ENCODE measurements around the gene EPHA3. TPM values are rescaled to one million over a fixed set of nuclear protein-coding genes. Genes with fewer than 3 reads are reported as not detected.
A peak's percentile ranks its signal among the peaks of the same experiment; 100 is the strongest.

Gene EPHA3
- under 1 TPM; 0.14 to 0.35 TPM for total RNA-seq

DNA sequence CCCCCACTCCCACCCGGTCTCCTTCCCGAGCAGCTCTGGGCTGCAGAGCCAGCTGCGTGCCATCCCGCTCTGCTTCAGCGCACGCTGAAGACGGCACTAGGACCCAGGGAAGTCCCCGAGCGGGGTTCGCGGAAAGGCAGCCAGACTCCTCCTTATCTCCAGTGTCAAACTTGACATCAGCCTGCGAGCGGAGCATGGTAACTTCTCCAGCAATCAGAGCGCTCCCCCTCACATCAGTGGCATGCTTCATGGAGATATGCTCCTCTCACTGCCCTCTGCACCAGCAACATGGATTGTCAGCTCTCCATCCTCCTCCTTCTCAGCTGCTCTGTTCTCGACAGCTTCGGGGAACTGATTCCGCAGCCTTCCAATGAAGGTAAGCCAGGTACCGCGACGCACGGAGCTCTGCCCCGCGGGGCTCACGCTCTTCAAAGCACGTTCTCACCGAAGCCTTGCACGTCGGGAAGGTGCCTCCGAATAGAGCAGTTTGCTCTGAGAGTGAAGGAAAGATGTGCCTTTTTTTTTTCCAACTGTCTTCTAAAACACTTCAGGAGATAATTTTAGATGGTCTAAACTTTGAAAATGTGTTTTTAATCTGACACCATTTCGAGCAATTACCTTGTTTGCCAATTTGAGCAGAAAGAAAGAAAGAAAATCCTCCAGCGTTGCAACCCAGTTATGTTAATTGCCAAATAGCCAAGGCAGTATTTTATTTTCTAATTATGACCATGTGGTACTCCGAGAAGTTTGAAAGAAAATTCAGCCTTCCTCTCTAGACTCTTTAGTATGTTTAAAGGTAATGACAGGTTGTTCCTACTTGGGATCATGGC, at the start of gene EPHA3:
Gene EPHA3, plus strand, starts transcription at position 161 of the 830 bp plus-strand sequence. Its CDS starts 128 bp downstream, at position 289.
- no peaks in the 10 kb centered on the region for H3K9me3 Mint-ChIP-seq
- DNase-seq: peak; percentile 43 to 46
- H3K27me3 Mint-ChIP-seq (ENCODE audit: low read depth): no peaks in the 10 kb centered on the region
- no peaks in the 10 kb centered on the region for H3K36me3 Mint-ChIP-seq (ENCODE audit: insufficient read depth in 2 of 2)
- H3K4me3 Mint-ChIP-seq: peak within 1 kb of the TSS; percentile 67 to 79
- ATAC-seq (replicated peaks in 1 of 2): peak; percentile 85 to 93
- H3K4me1 Mint-ChIP-seq (ENCODE audit: low read depth): peaks cover 17% of the 10 kb centered on the region
- no peak within 1 kb of the TSS for H3K27ac Mint-ChIP-seq

DNA sequence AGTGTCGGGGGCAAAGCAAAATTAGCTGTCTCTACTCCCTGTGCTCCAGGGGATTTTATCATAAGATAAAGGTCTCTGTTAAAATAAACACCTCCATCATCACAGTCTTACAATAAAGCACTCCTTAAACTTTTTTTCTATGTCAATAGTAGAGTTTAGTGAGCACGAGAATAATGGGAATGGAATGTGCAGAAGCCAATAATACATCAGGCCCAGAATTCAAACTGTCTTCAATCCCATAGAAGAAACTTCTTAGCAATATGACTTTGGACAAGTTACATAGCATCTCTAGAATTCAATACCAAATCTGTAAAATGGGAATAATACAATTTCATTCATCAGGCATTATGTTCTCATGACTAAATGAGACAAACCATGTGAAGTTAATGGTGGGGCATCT, 49.0 kb upstream of the EPHA3 start:
- DNase-seq (no peak), ATAC-seq (replicated peaks in 1 of 2) (no peak)
- Mint-ChIP-seq H3K4me3 (no peak overlapping the region), H3K27me3 (ENCODE audit: low read depth) (no peaks in the 10 kb centered on the region), H3K27ac (no peak overlapping the region), H3K4me1 (ENCODE audit: low read depth) (no peaks in the 10 kb centered on the region), H3K36me3 (ENCODE audit: insufficient read depth in 2 of 2) (no peaks in the 10 kb centered on the region), H3K9me3 (peaks cover 3 to 4% of the 10 kb centered on the region in 2 donors)

DNA sequence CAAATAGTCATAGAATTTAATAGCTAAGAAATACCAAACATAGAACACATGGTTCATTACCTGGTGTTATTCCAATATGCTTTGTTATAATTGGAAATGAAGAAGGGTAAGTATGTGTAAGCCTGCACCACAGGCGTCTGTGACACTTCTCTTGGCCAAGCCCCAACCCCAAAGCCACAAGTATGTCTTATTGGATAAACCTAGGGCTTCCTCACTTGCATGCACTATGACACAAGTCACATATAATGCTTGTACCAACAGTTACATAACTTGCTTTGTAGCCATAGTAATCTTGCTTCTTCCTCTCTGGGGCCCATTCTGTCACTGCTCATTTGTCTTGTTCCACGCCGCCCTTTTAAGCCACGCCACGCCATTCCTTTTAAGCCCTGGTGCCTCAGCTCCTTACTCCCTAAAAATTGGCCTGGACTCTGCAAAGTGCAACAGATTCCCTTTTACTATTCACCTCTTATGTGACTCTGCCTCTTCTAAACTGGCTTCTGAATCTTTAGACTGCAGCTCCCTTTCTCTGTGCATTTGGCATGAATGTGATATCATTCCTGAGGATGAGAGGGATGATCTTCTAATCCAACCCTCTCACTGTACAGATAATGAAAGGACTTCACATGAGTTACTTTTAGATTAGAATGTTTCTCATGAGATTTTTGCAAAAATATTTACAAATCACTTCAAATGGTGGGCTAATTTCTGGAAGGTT, 48.1 kb upstream of the EPHA3 start:
- ATAC-seq (replicated peaks in 1 of 2): no peak
- Mint-ChIP-seq H3K4me3 (no peak overlapping the region), H3K36me3 (ENCODE audit: insufficient read depth in 2 of 2) (no peaks in the 10 kb centered on the region), H3K9me3 (peaks cover 3 to 4% of the 10 kb centered on the region in 2 donors), H3K27ac (no peak overlapping the region), H3K27me3 (ENCODE audit: low read depth) (no peaks in the 10 kb centered on the region), H3K4me1 (ENCODE audit: low read depth) (no peaks in the 10 kb centered on the region)
- DNase-seq: no peak

DNA sequence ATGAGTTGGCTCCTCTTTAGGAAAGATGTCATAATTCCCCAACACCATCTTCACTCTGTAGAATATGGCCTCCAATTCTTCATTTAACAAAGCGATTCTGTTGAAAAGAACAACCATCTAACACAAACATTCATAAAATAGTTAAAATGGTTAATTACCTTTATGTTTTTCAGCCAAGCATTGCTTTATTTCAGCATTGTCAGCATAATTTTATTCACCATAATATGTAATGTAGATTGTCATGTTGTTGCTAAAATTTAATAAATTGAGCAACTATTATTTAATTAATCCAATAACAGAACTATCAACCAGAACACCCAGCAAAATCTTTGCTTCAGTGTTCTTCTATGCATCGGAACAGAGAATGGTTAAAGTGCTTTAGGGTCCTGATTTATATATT, 46.2 kb upstream of the EPHA3 start:
- H3K4me3 Mint-ChIP-seq: no peak overlapping the region
- no peaks in the 10 kb centered on the region for H3K4me1 Mint-ChIP-seq (ENCODE audit: low read depth)
- DNase-seq: no peak
- no peaks in the 10 kb centered on the region for H3K36me3 Mint-ChIP-seq (ENCODE audit: insufficient read depth in 2 of 2)
- H3K9me3 Mint-ChIP-seq: peaks cover 3% of the 10 kb centered on the region in 2 donors
- ATAC-seq (replicated peaks in 1 of 2): no peak
- H3K27me3 Mint-ChIP-seq (ENCODE audit: low read depth): no peaks in the 10 kb centered on the region
- H3K27ac Mint-ChIP-seq: no peak overlapping the region

DNA sequence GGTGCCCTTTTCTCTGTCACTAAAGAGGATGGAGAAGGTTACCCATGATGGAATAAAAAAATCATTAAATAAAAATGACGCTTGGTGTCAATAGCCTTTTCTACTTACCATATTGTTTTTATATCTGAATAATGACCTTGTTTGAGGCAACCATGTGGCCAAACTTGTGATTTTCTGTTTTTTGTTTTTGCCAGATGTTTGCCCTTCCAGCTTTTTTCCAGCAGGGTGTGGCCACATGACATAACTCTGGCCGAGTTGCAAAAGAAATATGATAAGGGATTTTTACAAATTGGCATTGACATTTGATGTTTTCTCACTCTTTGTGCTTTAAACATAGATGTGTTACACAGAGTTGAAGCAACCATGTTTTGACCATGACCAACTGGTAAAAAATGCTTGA, 39.7 kb upstream of the EPHA3 start:
- H3K36me3 Mint-ChIP-seq (ENCODE audit: insufficient read depth in 2 of 2): no peaks in the 10 kb centered on the region
- no peaks in the 10 kb centered on the region for H3K4me1 Mint-ChIP-seq (ENCODE audit: low read depth)
- H3K27ac Mint-ChIP-seq: no peak overlapping the region
- peaks cover 0 to 5% of the 10 kb centered on the region in 2 donors for H3K9me3 Mint-ChIP-seq
- no peaks in the 10 kb centered on the region for H3K27me3 Mint-ChIP-seq (ENCODE audit: low read depth)
- no peak for DNase-seq
- no peak for ATAC-seq (replicated peaks in 1 of 2)
- no peak overlapping the region for H3K4me3 Mint-ChIP-seq

DNA sequence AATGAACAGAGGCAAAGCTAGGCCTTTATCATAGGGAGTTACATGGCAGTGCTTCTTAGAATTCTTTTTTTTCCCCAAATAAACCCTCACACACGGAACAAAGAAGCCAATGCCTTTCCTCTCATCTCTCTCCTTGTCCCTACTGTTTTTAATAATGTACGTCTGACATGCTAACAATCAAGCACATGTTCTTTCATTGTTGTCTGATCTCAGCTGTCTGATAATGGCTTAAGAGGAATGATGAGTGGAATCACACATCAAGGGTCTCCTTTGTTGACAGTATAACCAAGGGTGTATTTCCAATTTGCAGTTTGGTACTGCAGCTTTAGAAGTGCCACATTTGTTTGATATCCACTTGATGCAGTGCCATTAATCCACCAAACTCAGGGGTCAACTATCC, 34.8 kb upstream of the EPHA3 start:
- Mint-ChIP-seq H3K27ac (no peak overlapping the region), H3K4me1 (ENCODE audit: low read depth) (no peaks in the 10 kb centered on the region)

DNA sequence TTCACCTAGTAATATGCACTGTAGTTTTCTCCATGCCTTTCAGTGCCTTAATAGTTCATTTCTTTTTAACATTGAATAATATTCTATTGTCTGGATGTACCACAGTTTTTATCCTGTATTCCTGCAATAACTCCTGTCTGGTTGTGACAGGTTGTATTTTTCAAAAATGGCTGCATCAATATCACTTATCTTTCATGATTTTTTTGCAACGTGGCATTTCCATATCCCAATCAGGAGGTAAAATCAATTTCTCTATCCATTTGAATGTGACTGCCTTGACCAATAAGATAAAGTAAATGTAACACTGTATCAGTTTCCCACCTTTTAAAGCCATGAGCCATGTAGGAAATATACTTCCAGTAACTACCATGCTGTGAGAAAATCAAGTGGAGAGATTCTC, 27.5 kb upstream of the EPHA3 start:
- ATAC-seq (replicated peaks in 1 of 2) (no peak), DNase-seq (no peak)
- H3K36me3 Mint-ChIP-seq (ENCODE audit: insufficient read depth in 2 of 2): no peaks in the 10 kb centered on the region
- no peak overlapping the region for H3K4me3 Mint-ChIP-seq
- H3K27me3 Mint-ChIP-seq (ENCODE audit: low read depth): no peaks in the 10 kb centered on the region
- no peak overlapping the region for H3K27ac Mint-ChIP-seq
- peaks cover 3 to 8% of the 10 kb centered on the region in 2 donors for H3K9me3 Mint-ChIP-seq
- H3K4me1 Mint-ChIP-seq (ENCODE audit: low read depth): no peaks in the 10 kb centered on the region

More for the DNA sequence above, 34.8 kb upstream of the EPHA3 start:
- H3K27me3 Mint-ChIP-seq (ENCODE audit: low read depth): no peaks in the 10 kb centered on the region
- no peaks in the 10 kb centered on the region for H3K36me3 Mint-ChIP-seq (ENCODE audit: insufficient read depth in 2 of 2)
- ATAC-seq (replicated peaks in 1 of 2): no peak
- H3K9me3 Mint-ChIP-seq: peaks cover 0 to 18% of the 10 kb centered on the region in 2 donors
- H3K4me3 Mint-ChIP-seq: no peak overlapping the region
- no peak for DNase-seq

DNA sequence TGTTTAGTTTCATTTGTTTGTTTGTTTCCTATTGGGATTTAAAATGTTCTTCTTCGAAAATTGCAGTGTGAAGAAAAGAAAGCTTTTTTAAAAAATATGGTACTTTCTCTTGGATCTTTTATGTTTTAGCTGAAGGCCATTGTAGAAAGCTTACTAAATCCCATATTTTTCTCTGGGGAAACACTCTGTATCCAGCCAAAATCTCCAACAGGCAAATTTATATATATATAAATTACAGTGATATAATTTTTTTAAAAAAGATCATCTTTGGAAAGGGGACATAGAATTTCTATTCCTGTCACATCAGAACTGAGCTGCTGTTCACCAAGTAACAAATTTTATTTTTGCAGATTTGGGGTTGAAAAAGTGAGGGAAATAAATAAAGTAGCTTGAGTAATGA, 19.6 kb upstream of the EPHA3 start:
- Mint-ChIP-seq H3K4me1 (ENCODE audit: low read depth) (no peaks in the 10 kb centered on the region), H3K9me3 (peaks cover 0 to 5% of the 10 kb centered on the region in 2 donors), H3K27ac (no peak overlapping the region), H3K36me3 (ENCODE audit: insufficient read depth in 2 of 2) (no peaks in the 10 kb centered on the region), H3K27me3 (ENCODE audit: low read depth) (no peaks in the 10 kb centered on the region), H3K4me3 (no peak overlapping the region)
- DNase-seq (no peak), ATAC-seq (replicated peaks in 1 of 2) (no peak)

DNA sequence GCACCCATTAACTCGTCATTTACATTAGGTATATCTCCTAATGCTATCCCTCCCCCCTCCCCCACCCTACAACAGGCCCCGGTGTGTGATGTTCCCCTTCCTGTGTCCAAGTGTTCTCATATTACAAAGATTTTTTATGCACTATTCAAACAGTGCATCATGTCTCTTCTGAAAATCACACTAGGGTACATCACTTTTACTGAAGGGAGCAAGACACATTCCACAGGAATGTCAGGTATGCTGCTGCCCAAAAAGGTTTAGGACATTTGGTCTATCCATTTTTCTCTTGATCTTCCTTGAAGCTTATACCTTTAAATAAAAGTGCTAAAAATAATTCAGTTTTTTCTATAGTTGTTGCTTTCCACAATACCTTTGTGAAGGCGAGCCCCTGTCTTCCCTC, 9.2 kb upstream of the EPHA3 start:
- ATAC-seq (replicated peaks in 1 of 2) (no peak), DNase-seq (no peak)
- no peaks in the 10 kb centered on the region for H3K9me3 Mint-ChIP-seq
- H3K27ac Mint-ChIP-seq: no peak overlapping the region
- no peaks in the 10 kb centered on the region for H3K27me3 Mint-ChIP-seq (ENCODE audit: low read depth)
- no peak overlapping the region for H3K4me3 Mint-ChIP-seq
- H3K4me1 Mint-ChIP-seq (ENCODE audit: low read depth): no peaks in the 10 kb centered on the region
- H3K36me3 Mint-ChIP-seq (ENCODE audit: insufficient read depth in 2 of 2): no peaks in the 10 kb centered on the region

DNA sequence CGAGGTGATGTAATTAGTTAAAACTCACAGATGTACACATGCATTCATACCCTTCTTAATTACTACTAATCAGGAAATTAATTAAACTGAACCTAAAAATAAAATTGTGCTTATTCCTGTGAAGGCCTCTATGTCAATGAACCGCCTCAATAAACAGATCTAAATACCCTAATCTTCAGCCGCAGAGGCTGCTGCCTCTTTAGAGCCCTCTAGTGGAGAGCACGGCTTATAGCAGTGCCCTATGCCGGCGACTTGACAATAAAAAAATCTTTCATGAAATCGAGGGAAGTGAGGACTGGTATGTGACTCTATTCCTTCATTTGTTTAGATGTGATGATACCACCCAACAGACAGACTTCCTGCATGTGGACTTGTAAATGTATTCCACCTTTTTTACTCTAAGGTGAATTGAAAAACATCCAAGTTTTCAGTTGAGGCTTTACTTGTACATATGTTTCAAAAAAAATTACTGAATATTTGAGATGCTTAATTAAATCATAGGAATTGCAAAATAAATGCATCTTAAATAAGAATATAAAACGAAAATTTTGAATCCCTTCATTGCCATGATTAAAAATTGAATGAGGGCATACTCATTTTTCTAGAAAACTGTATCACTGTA, 8.3 kb upstream of the EPHA3 start:
- no peaks in the 10 kb centered on the region for H3K27me3 Mint-ChIP-seq (ENCODE audit: low read depth)
- no peak overlapping the region for H3K4me3 Mint-ChIP-seq
- DNase-seq: peak; percentile 27 to 30
- H3K27ac Mint-ChIP-seq: no peak overlapping the region
- ATAC-seq (replicated peaks in 1 of 2): no peak
- H3K4me1 Mint-ChIP-seq (ENCODE audit: low read depth): no peaks in the 10 kb centered on the region
- H3K9me3 Mint-ChIP-seq: no peaks in the 10 kb centered on the region
- no peaks in the 10 kb centered on the region for H3K36me3 Mint-ChIP-seq (ENCODE audit: insufficient read depth in 2 of 2)

DNA sequence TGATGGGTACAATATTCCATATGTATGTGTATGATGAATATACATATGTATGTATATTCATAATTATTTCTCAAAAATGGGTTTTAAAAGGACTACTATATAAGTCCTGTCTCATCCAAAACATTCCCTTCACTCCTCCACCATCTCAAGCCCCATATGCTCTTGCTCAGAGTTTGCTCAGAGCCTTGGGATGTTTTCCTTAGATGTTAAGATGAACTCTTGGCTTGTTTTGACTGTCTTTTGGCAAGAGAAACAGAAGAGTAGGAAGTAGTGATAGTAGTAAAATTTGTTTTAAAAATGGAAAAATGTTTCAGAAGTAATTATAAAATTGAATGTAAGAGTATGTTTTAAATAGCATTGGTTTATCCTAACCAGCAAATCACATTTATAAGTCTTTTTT, 6.2 kb upstream of the EPHA3 start:
- no peak overlapping the region for H3K4me3 Mint-ChIP-seq
- H3K9me3 Mint-ChIP-seq: no peaks in the 10 kb centered on the region
- H3K27ac Mint-ChIP-seq: no peak overlapping the region
- H3K36me3 Mint-ChIP-seq (ENCODE audit: insufficient read depth in 2 of 2): no peaks in the 10 kb centered on the region
- no peak for ATAC-seq (replicated peaks in 1 of 2)
- DNase-seq: no peak
- H3K27me3 Mint-ChIP-seq (ENCODE audit: low read depth): no peaks in the 10 kb centered on the region
- H3K4me1 Mint-ChIP-seq (ENCODE audit: low read depth): no peaks in the 10 kb centered on the region

DNA sequence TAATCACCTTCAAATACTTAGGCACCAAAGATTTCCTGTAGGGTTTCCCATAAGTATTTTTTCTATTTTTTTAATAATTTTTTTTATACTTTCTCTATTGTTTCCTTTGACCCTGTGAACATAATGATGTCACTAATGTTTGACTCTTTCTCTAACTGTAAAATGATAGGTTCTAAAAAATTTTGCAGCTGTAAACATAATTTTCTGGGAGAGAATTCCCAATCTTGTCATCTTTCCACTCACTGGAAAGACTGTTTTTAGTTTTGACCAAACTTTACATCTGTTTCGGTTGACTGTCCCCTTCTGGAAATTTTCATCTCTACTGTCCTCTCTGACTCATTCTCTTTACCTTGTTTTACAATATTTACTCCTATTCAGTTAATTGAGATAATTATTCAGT, 5.5 kb upstream of the EPHA3 start:
- no peaks in the 10 kb centered on the region for H3K36me3 Mint-ChIP-seq (ENCODE audit: insufficient read depth in 2 of 2)
- H3K4me1 Mint-ChIP-seq (ENCODE audit: low read depth): peaks cover 3% of the 10 kb centered on the region
- H3K27ac Mint-ChIP-seq: no peak overlapping the region
- no peaks in the 10 kb centered on the region for H3K27me3 Mint-ChIP-seq (ENCODE audit: low read depth)
- no peak overlapping the region for H3K4me3 Mint-ChIP-seq
- no peak for DNase-seq
- H3K9me3 Mint-ChIP-seq: no peaks in the 10 kb centered on the region
- no peak for ATAC-seq (replicated peaks in 1 of 2)

DNA sequence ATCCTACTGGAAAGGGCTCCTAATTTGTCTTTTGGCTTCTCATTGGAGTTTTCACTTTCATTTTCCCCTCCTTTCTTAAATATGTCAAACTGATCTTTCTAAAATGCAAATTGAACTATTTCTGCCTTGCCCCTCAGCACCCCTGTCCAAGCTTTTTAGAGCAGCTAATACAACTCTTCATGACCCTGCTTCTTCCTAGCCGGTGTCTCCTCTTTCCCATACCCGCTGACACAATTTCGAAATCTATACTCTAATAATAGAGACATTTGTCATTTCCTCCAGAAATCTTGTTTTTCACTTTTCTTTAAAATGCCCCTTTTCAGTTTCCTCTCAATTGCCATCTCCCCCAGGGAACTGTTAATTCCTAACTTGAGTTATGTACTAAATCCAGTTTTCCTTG, 2.9 kb upstream of the EPHA3 start:
- no peaks in the 10 kb centered on the region for H3K36me3 Mint-ChIP-seq (ENCODE audit: insufficient read depth in 2 of 2)
- no peak overlapping the region for H3K27ac Mint-ChIP-seq
- H3K27me3 Mint-ChIP-seq (ENCODE audit: low read depth): no peaks in the 10 kb centered on the region
- no peaks in the 10 kb centered on the region for H3K9me3 Mint-ChIP-seq
- no peak for ATAC-seq (replicated peaks in 1 of 2)
- peaks cover 17% of the 10 kb centered on the region for H3K4me1 Mint-ChIP-seq (ENCODE audit: low read depth)
- no peak for DNase-seq
- H3K4me3 Mint-ChIP-seq: no peak overlapping the region

All from activated T-cell treated with anti-CD3 and anti-CD28 coated beads, Interleukin-2, amount 50 U/mL, for 72 hours (primary cell).